Neutrophil (primary cell): Measurements from ENCODE around the gene MGAT5B.
"Not testable (repeated sequence)": the region's sequence is repeated elsewhere in the genome, so short reads cannot be mapped to it uniquely, and the experiment has no call there.

Experiments used
- H3K27ac ChIP-seq: fragments of 200-600 bp; sonication (generic); 2 replicates; pipeline ENCODE4 v1.5.1; 2016; ENCODE audit warnings: mild to moderate bottlenecking, moderate library complexity
- H3K27me3 ChIP-seq: fragments of 200-600 bp; sonication (generic); 2 replicates; pipeline ENCODE4 v1.6.0; 2016; ENCODE audit warnings: mild to moderate bottlenecking
- H3K36me3 ChIP-seq: fragments of 200-600 bp; sonication (generic); 2 replicates; pipeline ENCODE4 v1.5.1; 2017
- H3K4me1 ChIP-seq, 2 experiments: fragments of 200-600 bp in 1 of 2; sonication (generic) in 1 of 2; 1 replicate in 1 of 2; 2 replicates in 1 of 2; pipeline versions ENCODE4 v1.5.1 to v1.6.1; 2013 to 2016; ENCODE audit warnings: low read depth in 1 of 2, low read length in 1 of 2, mild to moderate bottlenecking in 1 of 2, moderate library complexity in 1 of 2; ENCODE audit not compliant: control insufficient read depth in 1 of 2, insufficient read depth in 1 of 2
- H3K4me3 ChIP-seq, 2 experiments: fragments of 200-600 bp in 1 of 2; sonication (generic) in 1 of 2; 1 replicate in 1 of 2; 2 replicates in 1 of 2; pipeline ENCODE4 v1.5.1; 2013 to 2016; ENCODE audit warnings: low read depth in 1 of 2, low read length in 1 of 2, mild to moderate bottlenecking in 1 of 2, moderate library complexity in 1 of 2
- H3K9me3 ChIP-seq: fragments of 200-600 bp; sonication (generic); 2 replicates; pipeline ENCODE4 v1.5.1; 2016
- CTCF ChIP-seq: fragments of 200-600 bp; sonication (generic); IDR thresholded peaks from 2 replicates; pipeline ENCODE4 v1.5.1; 2016; ENCODE audit warnings: antibody characterized with exemption

MGAT5B gene

GRCh38 chr17:76968707-76969597, 100.7 kb downstream of the MGAT5B start:
- H3K9me3 ChIP-seq, result no peaks in the 10 kb centered on the region
- H3K27me3 ChIP-seq, result peaks cover 74% of the 10 kb centered on the region
- no peak overlapping the region for H3K4me3 ChIP-seq
- H3K4me1 ChIP-seq, result no peaks in the 10 kb centered on the region
- no peak overlapping the region for H3K27ac ChIP-seq
- TF ChIP-seq CTCF, result no peak
- no peaks in the 10 kb centered on the region for H3K36me3 ChIP-seq

GRCh38 chr17:76969598-76970172, 101.5 kb downstream of the MGAT5B start:
- no peak overlapping the region for H3K27ac ChIP-seq

DNA sequence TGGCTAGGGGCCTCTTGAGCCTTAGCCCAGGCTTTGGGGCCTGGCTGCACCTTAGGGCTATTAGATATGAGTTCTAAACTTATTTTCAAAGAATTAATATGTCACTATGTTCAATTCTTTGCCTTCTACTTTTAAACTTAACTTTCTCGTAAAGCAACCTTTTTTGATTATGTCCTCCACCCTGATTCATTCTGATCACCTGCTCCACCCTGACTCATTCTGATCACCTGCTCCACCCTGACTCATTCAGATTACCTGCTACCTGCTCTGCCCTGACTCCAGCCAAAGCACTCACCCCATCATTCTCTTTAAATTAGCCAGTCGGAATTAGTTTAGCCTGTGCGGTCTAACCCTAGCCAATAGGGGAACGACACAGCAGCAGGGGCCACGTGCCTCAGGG, 102.0 kb downstream of the MGAT5B start:
- H3K9me3 ChIP-seq, H3K27ac ChIP-seq, H3K36me3 ChIP-seq, H3K4me1 ChIP-seq, H3K4me3 ChIP-seq: not testable (repeated sequence)
- peaks cover 68% of the 10 kb centered on the region for H3K27me3 ChIP-seq

More at GRCh38 chr17:76969598-76970172, 101.5 kb downstream of the MGAT5B start:
- Histone ChIP-seq H3K36me3 (no peaks in the 10 kb centered on the region), H3K9me3 (no peaks in the 10 kb centered on the region), H3K4me1 (no peaks in the 10 kb centered on the region), H3K4me3 (no peak overlapping the region), H3K27me3 (peaks cover 74% of the 10 kb centered on the region)
- no peak for TF ChIP-seq CTCF

GRCh38 chr17:76972046-76972641, 103.9 kb downstream of the MGAT5B start:
- no peak overlapping the region for H3K4me3 ChIP-seq
- no peaks in the 10 kb centered on the region for H3K9me3 ChIP-seq
- no peaks in the 10 kb centered on the region for H3K36me3 ChIP-seq
- no peak overlapping the region for H3K27ac ChIP-seq
- no peak for TF ChIP-seq CTCF
- H3K4me1 ChIP-seq, result no peaks in the 10 kb centered on the region
- peaks cover 51% of the 10 kb centered on the region for H3K27me3 ChIP-seq

GRCh38 chr17:76973040-76973439, 104.8 kb downstream of the MGAT5B start:
- H3K27me3 ChIP-seq, result peaks cover 42% of the 10 kb centered on the region
- no peak overlapping the region for H3K27ac ChIP-seq
- TF ChIP-seq CTCF, result no peak
- no peaks in the 10 kb centered on the region for H3K9me3 ChIP-seq
- no peaks in the 10 kb centered on the region for H3K4me1 ChIP-seq
- H3K36me3 ChIP-seq, result no peaks in the 10 kb centered on the region
- no peak overlapping the region for H3K4me3 ChIP-seq

DNA sequence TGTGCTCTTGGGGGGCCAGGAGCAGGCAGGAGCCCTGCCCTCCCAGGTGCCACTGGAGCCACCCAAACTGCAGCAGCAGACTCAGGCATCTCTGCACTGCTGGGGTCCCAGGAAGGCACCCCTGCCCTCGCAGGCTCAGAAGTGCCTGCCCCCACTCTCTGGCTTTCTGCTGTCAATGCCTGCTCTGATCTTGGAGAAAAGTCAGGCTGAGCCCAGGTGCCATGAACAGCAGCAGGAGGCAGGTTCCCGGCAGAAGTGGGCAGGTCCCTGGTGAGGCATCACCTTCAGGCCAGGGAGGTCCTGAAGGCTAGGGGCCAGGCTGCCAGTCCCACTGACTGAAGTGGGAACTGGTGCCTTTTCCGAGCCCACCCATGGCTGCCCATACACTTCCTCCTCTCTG, 106.5 kb downstream of the MGAT5B start:
- Histone ChIP-seq H3K27ac (no peak overlapping the region), H3K36me3 (no peaks in the 10 kb centered on the region), H3K27me3 (peaks cover 26% of the 10 kb centered on the region), H3K4me1 (no peaks in the 10 kb centered on the region), H3K9me3 (no peaks in the 10 kb centered on the region), H3K4me3 (no peak overlapping the region)
- TF ChIP-seq CTCF, result no peak

- H3K27ac ChIP-seq, H3K36me3 ChIP-seq, H3K4me1 ChIP-seq, H3K9me3 ChIP-seq, H3K27me3 ChIP-seq, H3K4me3 ChIP-seq: not testable (repeated sequence)
These were observed 109.8 kb downstream of the MGAT5B start for GRCh38 chr17:76978050-76978449.
